Mesenchymal stem cell (in vitro differentiated cells and primary cell): Measurements from ENCODE around the gene CPLX3.

Experiments used
- DNase-seq: peaks from one replicate; pipeline ENCODE4 v3.0.0-alpha.2; 2013
- H2AFZ ChIP-seq: one replicate; pipeline ENCODE4 v1.6.1; 2013; ENCODE audit warnings: low read depth, mild to moderate bottlenecking, control low read depth, inconsistent platforms, low read length, moderate library complexity
- H2AK5ac ChIP-seq: 2 replicates; pipeline ENCODE4 v1.6.1; 2013; ENCODE audit warnings: low read length, moderate library complexity, mild to moderate bottlenecking, inconsistent platforms; ENCODE audit not compliant: severe bottlenecking
- H2BK120ac ChIP-seq: one replicate; pipeline ENCODE4 v1.6.1; 2013; ENCODE audit warnings: low read depth, mild to moderate bottlenecking, inconsistent platforms, low read length, moderate library complexity
- H2BK12ac ChIP-seq, 2 experiments: one replicate each; pipeline ENCODE4 v1.6.1; 2013; ENCODE audit warnings: inconsistent platforms in 2 of 2, low read length in 2 of 2, mild to moderate bottlenecking in 2 of 2, moderate library complexity in 2 of 2, control low read depth in 1 of 2
- H2BK15ac ChIP-seq: one replicate; pipeline ENCODE4 v1.6.1; 2013; ENCODE audit warnings: mild to moderate bottlenecking, low read depth, inconsistent platforms; ENCODE audit not compliant: poor library complexity, severe bottlenecking
- H2BK5ac ChIP-seq: 2 replicates; pipeline ENCODE4 v1.6.1; 2013; ENCODE audit warnings: low read depth, mild to moderate bottlenecking, low read length, control low read depth, inconsistent platforms; ENCODE audit not compliant: poor library complexity, severe bottlenecking
- H3K14ac ChIP-seq, 2 experiments: one replicate each; pipeline ENCODE4 v1.6.1; 2013; ENCODE audit warnings: inconsistent platforms in 2 of 2, low read length in 2 of 2, control low read depth in 1 of 2, mild to moderate bottlenecking in 1 of 2, moderate library complexity in 1 of 2
- H3K18ac ChIP-seq, 2 experiments: one replicate each; pipeline ENCODE4 v1.6.1; 2013; ENCODE audit warnings: inconsistent platforms in 2 of 2, low read length in 2 of 2, control low read depth in 1 of 2, low read depth in 1 of 2, mild to moderate bottlenecking in 1 of 2
- H3K23ac ChIP-seq, 2 experiments: one replicate each; pipeline ENCODE4 v1.6.1; 2013; ENCODE audit warnings: inconsistent platforms in 2 of 2, low read length in 2 of 2, mild to moderate bottlenecking in 2 of 2, moderate library complexity in 2 of 2, control low read depth in 1 of 2
- H3K27ac ChIP-seq: 2 replicates; pipeline ENCODE4 v1.5.1; 2013; ENCODE audit warnings: mild to moderate bottlenecking, moderate library complexity, low read length, control low read depth, inconsistent platforms; ENCODE audit not compliant: poor library complexity, severe bottlenecking
- H3K27me3 ChIP-seq, 2 experiments: 2 replicates each; pipeline versions ENCODE4 v1.6.1 to v1.7.0; 2013; ENCODE audit warnings: low read length in 2 of 2, mild to moderate bottlenecking in 2 of 2, moderate library complexity in 2 of 2, control low read depth in 1 of 2, inconsistent platforms in 1 of 2; ENCODE audit not compliant: control insufficient read depth in 1 of 2, insufficient read depth in 1 of 2
- H3K36me3 ChIP-seq, 2 experiments: 2 replicates each; pipeline versions ENCODE4 v1.6.1 to v1.7.0; 2013; ENCODE audit warnings: low read length in 2 of 2, control low read depth in 1 of 2, inconsistent platforms in 1 of 2, low read depth in 1 of 2, mild to moderate bottlenecking in 1 of 2; ENCODE audit not compliant: insufficient read depth in 2 of 2, control insufficient read depth in 1 of 2
- H3K4ac ChIP-seq, 2 experiments: one replicate each; pipeline ENCODE4 v1.6.1; 2013; ENCODE audit warnings: inconsistent platforms in 2 of 2, low read length in 2 of 2, mild to moderate bottlenecking in 2 of 2, moderate library complexity in 2 of 2, control low read depth in 1 of 2, low read depth in 1 of 2
- H3K4me1 ChIP-seq: 2 replicates; pipeline ENCODE4 v1.6.1; 2013; ENCODE audit warnings: low read depth, low read length, control low read depth; ENCODE audit not compliant: control insufficient read depth, insufficient read depth
- H3K4me2 ChIP-seq: 2 replicates; pipeline ENCODE4 v1.6.1; 2013; ENCODE audit warnings: low read length, mild to moderate bottlenecking, inconsistent platforms; ENCODE audit not compliant: poor library complexity, severe bottlenecking
- H3K4me3 ChIP-seq, 2 experiments: 2 replicates each; pipeline versions ENCODE4 v1.5.1 to v1.7.0; 2013; ENCODE audit warnings: low read length in 2 of 2, mild to moderate bottlenecking in 2 of 2, control low read depth in 1 of 2, low read depth in 1 of 2; ENCODE audit not compliant: insufficient read depth in 1 of 2
- H3K79me1 ChIP-seq: replicated peaks from 2 replicates; pipeline ENCODE4 v1.6.1; 2013; ENCODE audit warnings: mild to moderate bottlenecking, control low read depth, low read length, inconsistent platforms; ENCODE audit not compliant: poor library complexity, severe bottlenecking
- H3K9ac ChIP-seq: 2 replicates; pipeline ENCODE4 v1.7.0; 2013; ENCODE audit warnings: mild to moderate bottlenecking, low read length, moderate library complexity
- H3K9me3 ChIP-seq: 2 replicates; pipeline ENCODE4 v1.7.0; 2013; ENCODE audit warnings: mild to moderate bottlenecking, low read length; ENCODE audit not compliant: control insufficient read depth
- H4K8ac ChIP-seq: one replicate; pipeline ENCODE4 v1.6.1; 2013; ENCODE audit warnings: inconsistent platforms, mild to moderate bottlenecking, low read length, moderate library complexity
- H4K91ac ChIP-seq: one replicate; pipeline ENCODE4 v1.6.1; 2013; ENCODE audit warnings: mild to moderate bottlenecking, low read length, inconsistent platforms
- WGBS: methylation state at CpG from one replicate; pipeline ENCODE4 v1.1.7; 2013; ENCODE audit warnings: mixed read lengths; 5-methylcytosine and 5-hydroxymethylcytosine counted together

The CPLX3 gene

DNA sequence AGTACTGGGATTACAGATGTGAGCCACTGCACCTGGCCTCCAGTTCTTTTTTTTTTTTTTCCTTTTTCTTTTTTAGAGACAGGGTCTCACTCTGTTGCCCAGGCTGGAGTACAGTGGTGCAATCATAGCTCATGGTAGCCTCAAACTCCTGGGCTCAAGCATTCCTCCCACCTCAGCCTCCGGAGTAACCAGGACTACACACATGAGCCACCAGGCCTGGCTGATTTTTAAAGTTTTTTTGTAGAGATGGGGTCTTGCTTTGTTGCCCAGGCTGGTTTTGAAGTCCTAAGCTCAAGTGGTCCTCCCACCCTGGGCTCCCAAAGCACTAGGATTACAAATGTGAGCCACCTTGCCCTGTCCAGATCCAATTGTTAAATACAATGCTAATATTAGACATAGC, 30.1 kb downstream of the CPLX3 start:
- peaks cover 17% of the 10 kb centered on the region for H3K4me1 ChIP-seq
- WGBS: 100% methylated on average over 1 of the region's 1 CpG
- no peak overlapping the region for H2BK15ac ChIP-seq
- no peaks in the 10 kb centered on the region for H3K27me3 ChIP-seq
- H3K4me3 ChIP-seq: no peak overlapping the region
- no peak overlapping the region for H3K18ac ChIP-seq
- H2BK5ac ChIP-seq: no peak overlapping the region
- no peaks in the 10 kb centered on the region for H3K9me3 ChIP-seq
- no peak overlapping the region for H2BK12ac ChIP-seq
- H3K9ac ChIP-seq: no peak overlapping the region
- no peak overlapping the region for H4K91ac ChIP-seq
- H3K14ac ChIP-seq: no peak overlapping the region
- H2AK5ac ChIP-seq: no peak overlapping the region
- no peak overlapping the region for H3K4me2 ChIP-seq
- DNase-seq: no peak
- no peak overlapping the region for H4K8ac ChIP-seq
- no peak overlapping the region for H2AFZ ChIP-seq
- H3K4ac ChIP-seq: no peak overlapping the region
- H3K79me1 ChIP-seq: peaks cover 50% of the 10 kb centered on the region
- no peak overlapping the region for H3K27ac ChIP-seq
- H3K36me3 ChIP-seq: peaks cover 26 to 30% of the 10 kb centered on the region in 2 experiments
- no peak overlapping the region for H2BK120ac ChIP-seq
- no peak overlapping the region for H3K23ac ChIP-seq

GRCh38 chr15:74857082-74857655, 30.7 kb downstream of the CPLX3 start:
- H3K9ac ChIP-seq: no peak overlapping the region
- H3K18ac ChIP-seq: no peak overlapping the region
- H3K27me3 ChIP-seq: no peaks in the 10 kb centered on the region
- H3K9me3 ChIP-seq: no peaks in the 10 kb centered on the region
- H2BK5ac ChIP-seq: no peak overlapping the region
- WGBS: 89% methylated on average over 4 of the region's 5 CpGs
- H4K91ac ChIP-seq: no peak overlapping the region
- H3K4me3 ChIP-seq: no peak overlapping the region
- H2BK15ac ChIP-seq: no peak overlapping the region
- no peak for DNase-seq
- no peak overlapping the region for H3K27ac ChIP-seq
- no peak overlapping the region for H2AFZ ChIP-seq
- no peak overlapping the region for H2AK5ac ChIP-seq
- no peak overlapping the region for H3K4ac ChIP-seq
- H3K23ac ChIP-seq: no peak overlapping the region
- H3K14ac ChIP-seq: no peak overlapping the region
- H3K4me1 ChIP-seq: peaks cover 17% of the 10 kb centered on the region
- peaks cover 20 to 25% of the 10 kb centered on the region in 2 experiments for H3K36me3 ChIP-seq
- no peak overlapping the region for H4K8ac ChIP-seq
- H3K4me2 ChIP-seq: no peak overlapping the region
- H2BK120ac ChIP-seq: no peak overlapping the region
- H3K79me1 ChIP-seq: peaks cover 45% of the 10 kb centered on the region
- H2BK12ac ChIP-seq: no peak overlapping the region

DNA sequence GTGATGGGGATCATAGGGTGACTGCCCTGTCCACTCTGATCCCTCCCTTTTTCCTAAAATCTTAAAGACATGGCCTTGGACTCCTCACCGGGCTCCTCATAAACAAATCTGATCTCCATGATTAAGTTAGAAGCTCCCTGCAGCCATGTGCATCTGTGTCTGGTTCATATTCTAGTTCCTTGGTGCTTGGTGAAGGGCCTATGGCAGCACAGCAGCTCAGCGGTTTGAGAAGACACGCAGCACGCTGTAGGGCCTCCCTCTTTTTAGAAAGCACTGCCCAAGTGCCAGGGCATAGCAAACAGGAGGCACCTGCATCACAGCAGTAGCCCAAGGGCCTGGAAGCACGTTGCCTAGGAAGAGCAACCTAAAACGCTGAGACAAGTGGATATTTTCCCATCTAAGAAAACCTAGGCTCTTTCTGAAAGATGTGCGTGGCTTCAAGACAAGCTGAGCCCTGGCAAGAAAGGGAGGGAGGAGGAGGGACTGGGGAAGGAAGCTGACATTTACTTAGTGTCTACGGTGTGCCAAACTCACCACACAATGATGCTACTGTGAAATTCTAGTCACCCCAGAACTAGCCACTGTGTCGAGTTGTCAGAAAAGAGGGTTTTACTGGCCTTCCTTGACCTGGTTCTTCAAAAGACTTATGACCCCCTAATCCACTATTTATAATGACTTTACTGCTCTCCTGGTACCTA, 31.4 kb downstream of the CPLX3 start:
- H3K18ac ChIP-seq: no peak overlapping the region
- H3K36me3 ChIP-seq: peaks cover 14 to 19% of the 10 kb centered on the region in 2 experiments
- no peak overlapping the region for H2BK120ac ChIP-seq
- no peak overlapping the region for H2BK15ac ChIP-seq
- H3K4me1 ChIP-seq: peaks cover 17% of the 10 kb centered on the region
- no peak overlapping the region for H3K4me3 ChIP-seq
- no peak overlapping the region for H3K27ac ChIP-seq
- no peak overlapping the region for H3K23ac ChIP-seq
- H3K14ac ChIP-seq: no peak overlapping the region
- peaks cover 38% of the 10 kb centered on the region for H3K79me1 ChIP-seq
- H3K4me2 ChIP-seq: no peak overlapping the region
- WGBS: 96% methylated on average over 9 of the region's 9 CpGs
- H2BK12ac ChIP-seq: no peak overlapping the region
- H3K27me3 ChIP-seq: no peaks in the 10 kb centered on the region
- no peak overlapping the region for H2BK5ac ChIP-seq
- H4K91ac ChIP-seq: no peak overlapping the region
- H3K4ac ChIP-seq: no peak overlapping the region
- H2AFZ ChIP-seq: no peak overlapping the region
- H2AK5ac ChIP-seq: no peak overlapping the region
- no peak overlapping the region for H3K9ac ChIP-seq
- no peak overlapping the region for H4K8ac ChIP-seq
- DNase-seq: no peak
- H3K9me3 ChIP-seq: no peaks in the 10 kb centered on the region

DNA sequence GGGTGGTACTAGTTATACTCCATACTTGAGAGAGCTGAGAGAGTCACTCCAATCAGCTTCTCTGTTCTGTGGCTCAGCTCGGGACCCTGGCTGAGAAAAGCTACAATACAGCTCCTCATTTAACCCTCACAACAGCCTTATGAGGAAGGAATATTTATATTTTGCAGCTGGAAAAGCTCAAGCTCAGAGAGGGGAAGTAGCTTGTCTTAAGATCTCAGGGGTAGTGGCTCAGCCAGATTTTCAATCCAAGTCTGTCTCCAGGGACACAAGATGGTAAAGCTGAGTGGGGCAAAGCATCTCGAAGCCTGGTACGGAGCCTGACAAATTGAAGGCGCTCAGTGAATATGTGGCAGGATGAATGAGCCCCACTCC, 31.9 kb downstream of the CPLX3 start:
- H2BK5ac ChIP-seq: no peak overlapping the region
- no peak for DNase-seq

More for the DNA sequence above, 31.9 kb downstream of the CPLX3 start:
- no peak overlapping the region for H3K23ac ChIP-seq
- H2BK12ac ChIP-seq: no peak overlapping the region
- no peak overlapping the region for H3K4me2 ChIP-seq
- H3K36me3 ChIP-seq: peaks cover 8 to 13% of the 10 kb centered on the region in 2 experiments
- H2AFZ ChIP-seq: no peak overlapping the region
- no peaks in the 10 kb centered on the region for H3K9me3 ChIP-seq
- H4K8ac ChIP-seq: no peak overlapping the region
- H3K4ac ChIP-seq: no peak overlapping the region
- H3K4me1 ChIP-seq: peaks cover 19% of the 10 kb centered on the region
- H3K18ac ChIP-seq: no peak overlapping the region
- H2BK120ac ChIP-seq: no peak overlapping the region
- H3K27me3 ChIP-seq: no peaks in the 10 kb centered on the region
- WGBS: 94% methylated on average over 3 of the region's 4 CpGs
- no peak overlapping the region for H4K91ac ChIP-seq
- no peak overlapping the region for H3K9ac ChIP-seq
- H2AK5ac ChIP-seq: no peak overlapping the region
- H3K27ac ChIP-seq: no peak overlapping the region
- no peak overlapping the region for H3K4me3 ChIP-seq
- peaks cover 33% of the 10 kb centered on the region for H3K79me1 ChIP-seq
- no peak overlapping the region for H2BK15ac ChIP-seq
- H3K14ac ChIP-seq: no peak overlapping the region
